ENCODE data around the gene MYOF.
A peak's percentile ranks its signal among the peaks of the same experiment; 100 is the strongest.

The MYOF gene

GRCh38 chr10:93267521-93267920 is 214.6 kb downstream of the MYOF start:
- no peak for TF ChIP-seq CTCF (conservative IDR thresholded peaks at IDR 0.05; ENCODE audit: low read depth)
- ChIA-PET CTCF (interaction anchor here (1.7 kb wide), 1 partner anchor 187 kb away, joined by 5 read pairs; no protein-coding TSS in a partner anchor), POLR2A (ENCODE audit: low non-redundant PET) (no interaction called here)
- no peak for DNase-seq (ENCODE audit: low spot score)
- H3K27ac ChIP-seq: no peak overlapping the region

DNA sequence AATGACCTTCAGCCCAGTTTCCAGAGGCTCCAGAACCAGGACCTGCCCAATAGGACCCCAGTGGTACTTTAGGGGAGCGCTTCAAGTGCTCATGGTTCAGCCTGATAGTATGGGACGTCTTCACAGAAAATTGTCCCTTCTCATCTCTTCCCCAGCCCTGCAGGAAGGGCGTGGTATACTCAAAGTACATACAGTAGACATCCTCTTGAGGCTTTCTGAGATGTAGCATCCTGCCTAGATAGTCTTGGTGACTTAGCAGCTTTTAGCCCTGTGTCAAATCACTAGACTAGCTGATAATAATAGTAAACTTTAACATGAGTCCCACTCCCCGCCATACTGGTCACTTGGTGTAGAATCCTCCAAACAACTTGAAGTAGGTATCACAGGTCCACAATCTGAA is 215.3 kb downstream of the MYOF start:
- no peak overlapping the region for H3K27ac ChIP-seq
- CTCF ChIA-PET: interaction anchor here (1.7 kb wide), 1 partner anchor 187 kb away, joined by 5 read pairs; no protein-coding TSS in a partner anchor
- POLR2A ChIA-PET (ENCODE audit: low non-redundant PET): no interaction called here
- TF ChIP-seq CTCF (conservative IDR thresholded peaks at IDR 0.05; ENCODE audit: low read depth): no peak
- no peak for DNase-seq (ENCODE audit: low spot score)

DNA sequence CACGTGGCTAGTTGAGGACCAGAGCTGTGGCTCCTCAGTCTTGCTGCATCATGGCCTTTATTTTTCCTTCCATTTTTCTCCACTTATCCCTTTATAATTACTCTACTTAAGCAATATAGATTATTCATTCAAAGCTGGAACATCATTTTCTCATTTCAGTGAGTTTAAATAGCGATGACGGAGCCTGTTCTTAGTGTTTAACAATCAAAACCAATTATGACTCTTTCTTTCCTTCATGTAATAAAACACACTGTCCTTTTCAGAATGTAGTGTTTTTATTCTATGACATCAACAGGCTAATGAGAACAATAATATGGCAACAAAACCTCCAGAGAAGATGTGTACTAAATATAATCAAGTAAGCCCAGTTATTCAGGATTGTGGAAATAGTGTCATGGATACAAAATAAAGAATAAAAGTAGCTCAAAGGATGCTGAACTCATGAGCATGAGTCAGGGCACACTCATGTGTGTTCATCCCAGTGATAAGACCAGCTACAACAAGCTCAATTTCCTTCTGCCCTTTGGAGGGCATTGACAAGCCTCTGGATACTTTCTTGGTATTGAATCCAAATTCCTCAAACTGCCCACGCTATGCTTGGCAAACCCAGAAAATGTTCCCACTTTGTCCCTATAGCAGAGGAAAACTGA is 220.0 kb downstream of the MYOF start:
- CTCF ChIA-PET: interaction anchor here (0.6 to 1.6 kb wide), 3 partner anchors 20 to 181 kb away, joined by 3 to 4 read pairs (median 4); no protein-coding TSS in a partner anchor
- H3K27ac ChIP-seq: no peak overlapping the region
- no peak for TF ChIP-seq CTCF (conservative IDR thresholded peaks at IDR 0.05; ENCODE audit: low read depth)
- POLR2A ChIA-PET (ENCODE audit: low non-redundant PET): no interaction called here
- DNase-seq (ENCODE audit: low spot score): peak; percentile 34

GRCh38 chr10:93261089-93261488 is 221.0 kb downstream of the MYOF start:
- CTCF ChIA-PET: interaction anchor here (0.7 kb wide), 1 partner anchor 9 kb away, joined by 3 read pairs; no protein-coding TSS in a partner anchor
- TF ChIP-seq CTCF (conservative IDR thresholded peaks at IDR 0.05; ENCODE audit: low read depth): no peak
- H3K27ac ChIP-seq: no peak overlapping the region
- DNase-seq (ENCODE audit: low spot score): no peak
- POLR2A ChIA-PET (ENCODE audit: low non-redundant PET): no interaction called here

GRCh38 chr10:93259126-93259525 is 223.0 kb downstream of the MYOF start:
- DNase-seq (ENCODE audit: low spot score): no peak
- no peak for TF ChIP-seq CTCF (conservative IDR thresholded peaks at IDR 0.05; ENCODE audit: low read depth)
- POLR2A ChIA-PET (ENCODE audit: low non-redundant PET): no interaction called here
- CTCF ChIA-PET: interaction anchor here (0.6 kb wide), 1 partner anchor 379 kb away, joined by 4 read pairs; no protein-coding TSS in a partner anchor
- no peak overlapping the region for H3K27ac ChIP-seq
